ENCODE results near the gene VPREB1. TPM values are rescaled to one million over a fixed set of nuclear protein-coding genes. Genes with fewer than 3 reads are reported as not detected.
"Not testable (repeated sequence)": the region's sequence is repeated elsewhere in the genome, so short reads cannot be mapped to it uniquely, and the experiment has no call there.

The VPREB1 gene
- total RNA-seq, 2 experiments from 2014 or later: not detected

DNA sequence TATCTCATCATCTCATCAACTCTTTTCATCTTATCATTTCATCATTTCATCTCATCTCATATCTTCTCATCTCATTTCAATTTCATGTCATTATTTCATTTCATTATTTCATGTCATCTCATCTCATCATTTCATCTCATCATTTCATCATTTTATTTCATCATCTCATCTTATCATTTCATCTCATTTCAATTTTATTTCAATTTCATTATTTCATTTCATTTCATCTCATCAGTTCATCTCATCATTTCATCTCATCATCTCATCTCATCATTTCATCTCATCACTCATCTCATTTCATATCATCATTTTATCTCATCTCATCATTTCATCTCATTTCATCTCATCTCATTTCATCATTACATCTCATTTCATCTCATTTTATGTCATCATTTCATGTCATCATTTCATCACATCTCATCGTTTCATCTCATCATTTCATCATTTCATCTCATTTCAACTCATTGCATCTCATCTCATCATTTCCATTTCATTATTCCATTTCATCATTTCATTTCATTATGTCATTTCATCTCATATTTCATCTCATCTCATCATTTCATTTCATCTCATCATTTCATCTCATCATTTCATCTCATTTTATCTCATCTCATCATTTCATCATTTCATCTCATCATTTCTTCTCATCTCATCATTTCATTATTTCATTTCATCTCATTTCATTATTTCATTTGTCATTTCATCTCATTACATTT, 42.0 kb downstream of the VPREB1 start:
- POLR2A ChIA-PET, CTCF ChIA-PET: not testable (repeated sequence)

DNA sequence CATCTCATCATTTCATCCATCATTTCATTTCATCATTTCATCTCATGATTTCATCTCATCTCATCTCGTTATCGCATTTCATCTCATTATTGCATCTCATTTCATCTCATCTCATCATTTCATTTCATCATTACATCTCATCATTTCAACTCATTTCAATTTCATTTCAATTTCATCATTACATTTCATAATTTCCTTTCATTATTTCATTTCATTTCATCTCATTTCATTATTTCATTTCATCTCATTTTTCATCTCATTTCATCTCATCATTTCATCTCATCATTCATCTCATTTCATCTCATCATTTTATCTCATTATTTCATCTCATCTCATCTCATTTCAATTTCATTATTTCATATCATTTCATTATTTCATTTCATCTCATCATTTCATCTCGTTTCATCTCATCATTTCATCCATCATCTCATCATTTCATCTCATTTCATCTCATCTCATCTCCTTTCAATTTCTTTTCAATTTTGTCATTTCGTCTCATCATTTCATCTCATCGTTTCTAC, 42.6 kb downstream of the VPREB1 start:
- CTCF ChIA-PET, POLR2A ChIA-PET: not testable (repeated sequence)

DNA sequence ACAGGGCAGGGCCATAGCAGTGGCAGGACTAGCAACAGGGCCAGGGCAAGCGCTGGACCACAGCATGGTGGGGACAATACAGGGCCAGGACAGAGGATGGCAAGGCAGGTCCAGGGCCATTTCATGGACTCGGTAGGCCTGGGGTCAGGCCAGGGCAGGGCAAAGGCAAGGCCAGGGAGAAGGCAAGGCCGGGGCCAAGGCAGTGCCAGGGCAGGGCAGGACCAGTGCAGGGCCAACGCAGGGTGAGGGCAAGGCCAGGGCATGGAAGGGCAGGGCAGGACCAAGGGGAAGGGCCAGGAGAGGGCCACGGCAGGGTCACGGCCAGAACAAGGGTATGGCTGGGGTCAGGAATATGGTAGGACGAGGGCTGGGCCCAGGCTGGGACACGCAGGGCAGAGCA, 45.1 kb downstream of the VPREB1 start:
- POLR2A ChIA-PET: not testable (repeated sequence)

DNA sequence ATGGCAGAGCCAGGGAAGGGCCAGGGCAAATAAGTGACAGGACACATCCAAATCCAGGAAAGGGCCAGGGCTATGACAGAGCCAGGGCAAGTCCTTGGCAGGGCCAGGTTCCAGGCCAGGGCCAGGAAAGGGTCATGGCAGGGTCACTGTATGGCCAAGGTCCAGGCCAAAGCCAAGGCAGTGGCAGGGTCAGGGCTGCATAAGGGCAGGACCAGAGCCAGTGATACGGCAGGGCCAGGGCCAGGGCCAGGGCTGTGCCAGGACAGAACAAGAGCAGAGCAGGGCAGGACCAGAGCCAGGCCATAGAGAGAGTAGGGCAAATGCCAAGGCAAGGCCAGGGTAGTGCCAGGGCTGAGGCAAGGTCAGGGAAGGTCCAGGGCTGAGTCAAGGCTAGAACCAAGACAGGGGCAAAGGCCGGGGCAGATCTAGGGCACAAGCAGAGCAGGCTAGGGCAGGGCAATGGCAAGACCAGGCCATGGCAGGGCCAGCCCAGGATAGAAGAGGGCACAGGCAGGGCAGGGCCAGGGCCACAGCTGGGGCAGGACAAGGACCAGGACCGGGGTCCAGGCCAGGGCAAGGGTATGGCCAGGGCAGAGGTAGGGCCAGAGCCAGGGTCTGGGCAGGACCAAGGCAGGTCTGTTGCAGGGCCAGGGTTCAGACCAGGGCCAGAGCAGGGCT, 46.7 kb downstream of the VPREB1 start:
- CTCF ChIA-PET, POLR2A ChIA-PET: not testable (repeated sequence)

More for the DNA sequence above, 45.1 kb downstream of the VPREB1 start:
- CTCF ChIA-PET: not testable (repeated sequence)

DNA sequence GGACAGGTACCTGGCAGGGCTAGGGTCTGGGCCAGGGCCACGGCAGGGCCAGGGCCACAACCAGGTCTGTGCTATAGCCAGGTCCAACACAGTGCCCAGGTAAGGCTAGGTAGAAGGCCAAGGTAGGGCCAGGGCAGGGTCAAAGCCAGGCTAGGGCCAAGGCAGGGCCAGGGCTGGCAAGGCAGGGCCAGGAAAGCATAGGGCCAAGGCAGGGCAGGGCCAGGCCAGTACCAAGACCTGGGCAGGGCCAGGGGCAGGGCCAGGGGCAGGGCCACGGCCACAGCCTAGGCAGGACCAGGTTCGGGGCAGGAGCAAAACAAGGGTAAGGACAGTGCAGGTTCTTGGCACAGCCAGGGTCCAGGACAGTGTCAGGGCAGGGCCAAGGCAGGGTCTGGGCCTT, 48.1 kb downstream of the VPREB1 start:
- CTCF ChIA-PET, POLR2A ChIA-PET: not testable (repeated sequence)

DNA sequence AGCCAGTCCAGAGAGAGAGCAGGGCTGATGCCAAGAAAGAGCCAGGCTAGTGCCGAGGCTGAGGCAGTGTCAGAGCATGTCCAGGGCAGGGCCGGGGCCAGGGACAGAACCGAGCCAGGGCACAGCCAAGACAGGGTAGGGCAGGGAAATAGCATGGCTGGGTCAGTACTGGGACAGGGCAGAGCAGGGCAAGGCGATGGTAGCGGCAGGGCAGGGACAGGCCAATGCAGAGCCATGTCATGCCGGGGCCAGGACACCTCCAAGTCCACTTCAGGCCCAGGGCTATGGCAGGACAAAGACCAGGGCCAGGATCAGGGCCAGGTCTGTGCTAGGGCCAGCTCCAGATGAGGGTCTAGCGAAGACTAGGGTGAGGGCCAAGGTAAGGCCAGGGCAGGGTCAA, 48.9 kb downstream of the VPREB1 start:
- POLR2A ChIA-PET, CTCF ChIA-PET: not testable (repeated sequence)

DNA sequence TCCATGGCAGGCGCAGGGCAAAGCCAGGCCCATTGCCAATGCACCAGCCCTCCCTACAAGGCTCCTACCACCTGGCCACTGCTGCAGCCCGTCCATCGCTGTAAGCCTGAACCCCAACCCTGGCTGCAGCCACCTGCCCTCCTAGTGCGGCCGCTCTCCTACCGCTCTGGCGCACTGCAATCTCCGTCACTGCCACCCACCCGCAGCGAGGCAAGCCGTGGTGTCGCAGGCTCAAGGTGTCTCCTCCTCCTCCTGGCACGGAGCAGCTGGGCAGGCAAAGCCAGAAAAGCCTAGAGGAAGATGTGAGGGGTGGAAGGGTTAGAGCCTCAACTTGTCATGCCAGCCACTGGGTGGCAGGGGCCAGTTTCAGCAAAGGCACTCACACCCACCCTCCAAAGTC, 50.1 kb downstream of the VPREB1 start:
- POLR2A ChIA-PET, CTCF ChIA-PET: not testable (repeated sequence)

All from activated CD8-positive, alpha-beta memory T cell treated with anti-CD3 and anti-CD28 coated beads for 36 hours (primary cell).